ENCODE results near the gene AAK1.

AAK1 gene

DNA sequence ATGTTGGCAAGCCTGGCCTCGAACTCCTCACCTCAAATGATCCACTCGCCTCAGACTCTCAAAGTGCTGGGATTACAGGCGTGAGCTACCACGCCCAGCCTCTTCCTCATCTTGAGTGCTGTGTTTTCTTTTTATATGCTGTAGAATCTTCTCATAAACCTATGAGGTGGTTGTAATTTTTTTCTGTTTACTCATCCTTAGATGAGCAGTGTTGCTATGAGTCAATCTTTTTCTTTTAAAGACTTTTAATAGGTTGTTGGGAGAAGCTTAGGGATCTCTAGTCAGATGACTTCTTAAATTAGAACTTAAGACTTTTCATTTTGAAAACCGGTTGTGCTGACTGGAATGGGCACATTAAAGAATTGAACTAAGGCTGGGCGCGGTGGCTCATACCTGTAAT lies 8.7 kb upstream of the AAK1 start:
- TF ChIP-seq YY1 (IDR thresholded peaks at IDR 0.05; ENCODE audit: low read depth): no peak
- no peak for TF ChIP-seq TAF1 (IDR thresholded peaks at IDR 0.05; ENCODE audit: low read depth)
- no peak for TF ChIP-seq FOXM1 (IDR thresholded peaks at IDR 0.05; ENCODE audit: borderline replicate concordance, low read depth)
- no peak for TF ChIP-seq CREB1 (IDR thresholded peaks at IDR 0.05; ENCODE audit: low read depth)
- TF ChIP-seq TEAD4 (IDR thresholded peaks at IDR 0.05): no peak
- no peak for TF ChIP-seq RAD21 (IDR thresholded peaks at IDR 0.05; ENCODE audit: low read depth)
- TF ChIP-seq NFIC (IDR thresholded peaks at IDR 0.05): no peak

DNA sequence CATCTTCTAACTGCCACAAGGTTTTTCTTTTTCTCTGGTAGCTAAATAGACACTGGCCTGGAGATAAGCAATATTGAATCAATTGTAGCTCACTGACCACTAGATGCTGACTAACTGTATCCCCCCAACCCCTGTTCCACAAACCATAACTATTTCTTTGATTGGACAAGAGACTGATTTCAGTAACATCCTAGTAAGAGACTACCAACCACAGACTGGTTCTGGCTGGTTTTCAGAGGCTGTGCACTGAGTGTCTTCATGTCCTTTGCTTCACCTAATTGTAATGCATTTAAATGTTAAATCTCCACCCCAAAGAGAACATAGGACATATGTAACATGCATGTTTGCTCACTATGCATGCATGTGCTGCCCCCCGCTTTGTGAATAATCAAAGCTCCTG lies 3.2 kb upstream of the AAK1 start:
- no peak for TF ChIP-seq EGR1 (IDR thresholded peaks at IDR 0.05)
- TF ChIP-seq RAD21 (IDR thresholded peaks at IDR 0.05; ENCODE audit: low read depth): no peak
- TF ChIP-seq, protein P1, sequence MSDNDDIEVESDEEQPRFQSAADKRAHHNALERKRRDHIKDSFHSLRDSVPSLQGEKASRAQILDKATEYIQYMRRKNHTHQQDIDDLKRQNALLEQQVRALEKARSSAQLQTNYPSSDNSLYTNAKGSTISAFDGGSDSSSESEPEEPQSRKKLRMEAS (IDR thresholded peaks at IDR 0.05): no peak
- TF ChIP-seq FOXM1 (IDR thresholded peaks at IDR 0.05; ENCODE audit: borderline replicate concordance, low read depth): no peak
- no peak for TF ChIP-seq TAF1 (IDR thresholded peaks at IDR 0.05; ENCODE audit: low read depth)
- TF ChIP-seq NFIC (IDR thresholded peaks at IDR 0.05): no peak
- no peak for TF ChIP-seq ZBTB7A (IDR thresholded peaks at IDR 0.05; ENCODE audit: low read depth)
- no peak for TF ChIP-seq TCF12 (IDR thresholded peaks at IDR 0.05; ENCODE audit: low read depth)
- TF ChIP-seq YY1 (IDR thresholded peaks at IDR 0.05; ENCODE audit: low read depth): no peak
- TF ChIP-seq CEBPB (IDR thresholded peaks at IDR 0.05): no peak
- TF ChIP-seq EP300 (IDR thresholded peaks at IDR 0.05; ENCODE audit: borderline replicate concordance): no peak
- TF ChIP-seq, protein P2, sequence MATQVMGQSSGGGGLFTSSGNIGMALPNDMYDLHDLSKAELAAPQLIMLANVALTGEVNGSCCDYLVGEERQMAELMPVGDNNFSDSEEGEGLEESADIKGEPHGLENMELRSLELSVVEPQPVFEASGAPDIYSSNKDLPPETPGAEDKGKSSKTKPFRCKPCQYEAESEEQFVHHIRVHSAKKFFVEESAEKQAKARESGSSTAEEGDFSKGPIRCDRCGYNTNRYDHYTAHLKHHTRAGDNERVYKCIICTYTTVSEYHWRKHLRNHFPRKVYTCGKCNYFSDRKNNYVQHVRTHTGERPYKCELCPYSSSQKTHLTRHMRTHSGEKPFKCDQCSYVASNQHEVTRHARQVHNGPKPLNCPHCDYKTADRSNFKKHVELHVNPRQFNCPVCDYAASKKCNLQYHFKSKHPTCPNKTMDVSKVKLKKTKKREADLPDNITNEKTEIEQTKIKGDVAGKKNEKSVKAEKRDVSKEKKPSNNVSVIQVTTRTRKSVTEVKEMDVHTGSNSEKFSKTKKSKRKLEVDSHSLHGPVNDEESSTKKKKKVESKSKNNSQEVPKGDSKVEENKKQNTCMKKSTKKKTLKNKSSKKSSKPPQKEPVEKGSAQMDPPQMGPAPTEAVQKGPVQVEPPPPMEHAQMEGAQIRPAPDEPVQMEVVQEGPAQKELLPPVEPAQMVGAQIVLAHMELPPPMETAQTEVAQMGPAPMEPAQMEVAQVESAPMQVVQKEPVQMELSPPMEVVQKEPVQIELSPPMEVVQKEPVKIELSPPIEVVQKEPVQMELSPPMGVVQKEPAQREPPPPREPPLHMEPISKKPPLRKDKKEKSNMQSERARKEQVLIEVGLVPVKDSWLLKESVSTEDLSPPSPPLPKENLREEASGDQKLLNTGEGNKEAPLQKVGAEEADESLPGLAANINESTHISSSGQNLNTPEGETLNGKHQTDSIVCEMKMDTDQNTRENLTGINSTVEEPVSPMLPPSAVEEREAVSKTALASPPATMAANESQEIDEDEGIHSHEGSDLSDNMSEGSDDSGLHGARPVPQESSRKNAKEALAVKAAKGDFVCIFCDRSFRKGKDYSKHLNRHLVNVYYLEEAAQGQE (IDR thresholded peaks at IDR 0.05; ENCODE audit: low read depth): no peak
- TF ChIP-seq CREB1 (IDR thresholded peaks at IDR 0.05; ENCODE audit: low read depth): no peak

DNA sequence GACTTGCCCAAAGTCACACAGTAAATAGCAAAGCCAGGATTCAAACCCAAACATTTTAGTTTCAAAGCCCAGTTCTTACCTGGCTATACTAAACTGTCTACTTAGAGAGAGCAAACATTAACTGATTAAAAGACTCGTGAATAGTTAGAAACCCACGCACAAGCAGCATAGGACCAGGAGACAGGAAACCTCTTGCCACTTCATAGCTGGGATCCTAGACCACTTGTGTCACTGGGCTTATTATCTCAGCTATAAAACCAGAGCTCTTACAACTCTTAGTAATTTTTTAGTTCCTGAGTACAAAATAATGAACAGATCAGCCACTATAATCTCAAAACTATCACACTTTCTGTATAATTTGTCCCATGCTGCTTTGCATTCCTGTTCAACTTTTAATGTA lies 2.4 kb upstream of the AAK1 start:
- TF ChIP-seq, protein P1 (IDR thresholded peaks at IDR 0.05): no peak
- no peak for TF ChIP-seq TCF12 (IDR thresholded peaks at IDR 0.05; ENCODE audit: low read depth)
- TF ChIP-seq, protein P2 (IDR thresholded peaks at IDR 0.05; ENCODE audit: low read depth): no peak

DNA sequence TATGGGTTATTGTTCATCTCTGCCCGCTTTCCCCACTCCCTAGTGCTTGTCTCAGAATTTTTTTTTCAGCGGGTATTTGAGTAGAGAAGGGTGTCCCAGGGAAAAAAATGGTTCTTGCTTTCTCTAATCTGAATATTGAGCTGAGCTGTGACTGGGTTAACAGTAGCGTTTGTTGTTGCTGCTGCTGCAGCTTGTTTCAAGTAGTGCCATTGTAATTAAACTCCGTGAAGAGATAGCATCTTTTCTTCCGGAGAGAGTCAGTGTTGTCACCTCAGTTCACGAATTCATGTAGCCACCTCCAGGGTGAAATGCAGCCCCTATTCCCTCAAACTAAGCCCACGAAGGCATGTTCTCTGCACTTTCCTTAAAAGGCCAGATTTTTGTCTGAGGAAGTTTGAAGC lies 1.5 kb upstream of the AAK1 start:
- TF ChIP-seq, protein P3, sequence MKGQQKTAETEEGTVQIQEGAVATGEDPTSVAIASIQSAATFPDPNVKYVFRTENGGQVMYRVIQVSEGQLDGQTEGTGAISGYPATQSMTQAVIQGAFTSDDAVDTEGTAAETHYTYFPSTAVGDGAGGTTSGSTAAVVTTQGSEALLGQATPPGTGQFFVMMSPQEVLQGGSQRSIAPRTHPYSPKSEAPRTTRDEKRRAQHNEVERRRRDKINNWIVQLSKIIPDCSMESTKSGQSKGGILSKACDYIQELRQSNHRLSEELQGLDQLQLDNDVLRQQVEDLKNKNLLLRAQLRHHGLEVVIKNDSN (IDR thresholded peaks at IDR 0.05): no peak
- TF ChIP-seq TEAD4 (IDR thresholded peaks at IDR 0.05): no peak
- no peak for TF ChIP-seq ZBTB7A (IDR thresholded peaks at IDR 0.05; ENCODE audit: low read depth)
- TF ChIP-seq EP300 (IDR thresholded peaks at IDR 0.05; ENCODE audit: borderline replicate concordance): no peak
- TF ChIP-seq FOXM1 (IDR thresholded peaks at IDR 0.05; ENCODE audit: borderline replicate concordance, low read depth): no peak
- TF ChIP-seq NFIC (IDR thresholded peaks at IDR 0.05): no peak
- TF ChIP-seq, protein P2 (IDR thresholded peaks at IDR 0.05; ENCODE audit: low read depth): no peak
- no peak for TF ChIP-seq CREB1 (IDR thresholded peaks at IDR 0.05; ENCODE audit: low read depth)
- TF ChIP-seq, protein P1 (IDR thresholded peaks at IDR 0.05): no peak
- TF ChIP-seq EGR1 (IDR thresholded peaks at IDR 0.05): no peak
- no peak for TF ChIP-seq CEBPB (IDR thresholded peaks at IDR 0.05)
- no peak for TF ChIP-seq TCF12 (IDR thresholded peaks at IDR 0.05; ENCODE audit: low read depth)
- TF ChIP-seq TAF1 (IDR thresholded peaks at IDR 0.05; ENCODE audit: low read depth): no peak
- TF ChIP-seq RAD21 (IDR thresholded peaks at IDR 0.05; ENCODE audit: low read depth): no peak
- TF ChIP-seq YY1 (IDR thresholded peaks at IDR 0.05; ENCODE audit: low read depth): no peak

DNA sequence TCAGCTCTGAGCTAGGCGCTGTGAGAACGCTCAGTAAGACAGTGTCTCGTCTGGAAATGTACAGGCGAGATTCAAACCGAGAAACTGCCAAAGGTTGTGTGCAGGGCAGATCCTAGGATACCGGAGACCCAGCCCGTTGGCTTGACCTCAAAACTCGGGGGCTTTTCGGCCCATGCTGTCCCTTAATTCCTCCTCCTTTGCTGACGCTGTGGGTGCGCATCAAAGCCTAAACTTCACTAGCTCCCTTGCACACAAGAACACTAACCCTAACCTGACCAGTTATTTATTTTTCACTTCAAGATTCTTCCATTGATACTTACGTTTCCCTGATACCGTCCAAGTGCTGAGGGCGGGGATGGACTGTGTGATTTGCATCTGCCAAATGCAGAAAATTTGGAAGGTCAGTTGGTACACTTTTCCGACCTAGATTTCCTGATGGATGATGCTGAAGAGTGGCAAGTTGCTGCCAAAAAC lies 1.0 kb upstream of the AAK1 start:
- TF ChIP-seq TEAD4 (IDR thresholded peaks at IDR 0.05) (no peak), CEBPB (IDR thresholded peaks at IDR 0.05) (no peak), FOXM1 (IDR thresholded peaks at IDR 0.05; ENCODE audit: borderline replicate concordance, low read depth) (no peak), NFIC (IDR thresholded peaks at IDR 0.05) (no peak), EP300 (IDR thresholded peaks at IDR 0.05; ENCODE audit: borderline replicate concordance) (no peak), ZBTB7A (IDR thresholded peaks at IDR 0.05; ENCODE audit: low read depth) (no peak), YY1 (IDR thresholded peaks at IDR 0.05; ENCODE audit: low read depth) (no peak), TAF1 (IDR thresholded peaks at IDR 0.05; ENCODE audit: low read depth) (no peak), EGR1 (IDR thresholded peaks at IDR 0.05) (no peak), RAD21 (IDR thresholded peaks at IDR 0.05; ENCODE audit: low read depth) (no peak), TCF12 (IDR thresholded peaks at IDR 0.05; ENCODE audit: low read depth) (no peak), CREB1 (IDR thresholded peaks at IDR 0.05; ENCODE audit: low read depth) (no peak)
- TF ChIP-seq, protein P2 (IDR thresholded peaks at IDR 0.05; ENCODE audit: low read depth): no peak
- TF ChIP-seq, protein P1 (IDR thresholded peaks at IDR 0.05): no peak
- TF ChIP-seq, protein P3 (IDR thresholded peaks at IDR 0.05): no peak

Data from Ishikawa (cell line).